Superior temporal gyrus (tissue), 1 donor: ENCODE measurements around the gene USH2A.

ENCODE experiments used
- DNase-seq: peaks from one replicate; pipeline ENCODE4 v3.0.0-alpha.2; 2016; ENCODE audit errors: extremely low spot score

Gene USH2A

GRCh38 chr1:215865060-215865459 is 558.2 kb downstream of the USH2A start:
- DNase-seq, result no peak

DNA sequence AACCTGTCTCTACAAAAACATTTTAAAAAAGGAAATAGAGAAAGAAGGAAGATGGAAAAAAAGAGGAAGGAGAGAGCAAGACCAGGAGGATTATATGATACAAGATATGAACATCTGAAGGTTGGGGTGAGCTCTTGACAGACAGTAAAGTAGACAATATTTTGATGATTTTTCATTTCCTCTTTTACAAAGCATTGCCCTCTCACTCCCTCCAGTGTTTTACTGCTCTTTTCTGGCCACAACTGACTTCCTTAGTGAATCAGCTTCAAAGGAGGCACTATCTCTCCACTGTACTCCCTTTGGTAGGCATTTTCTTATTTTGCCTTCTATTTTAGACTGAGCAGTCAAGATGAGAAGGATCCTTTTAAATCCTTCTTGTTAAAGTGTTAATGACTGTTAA is 559.5 kb downstream of the USH2A start:
- DNase-seq, result no peak

DNA sequence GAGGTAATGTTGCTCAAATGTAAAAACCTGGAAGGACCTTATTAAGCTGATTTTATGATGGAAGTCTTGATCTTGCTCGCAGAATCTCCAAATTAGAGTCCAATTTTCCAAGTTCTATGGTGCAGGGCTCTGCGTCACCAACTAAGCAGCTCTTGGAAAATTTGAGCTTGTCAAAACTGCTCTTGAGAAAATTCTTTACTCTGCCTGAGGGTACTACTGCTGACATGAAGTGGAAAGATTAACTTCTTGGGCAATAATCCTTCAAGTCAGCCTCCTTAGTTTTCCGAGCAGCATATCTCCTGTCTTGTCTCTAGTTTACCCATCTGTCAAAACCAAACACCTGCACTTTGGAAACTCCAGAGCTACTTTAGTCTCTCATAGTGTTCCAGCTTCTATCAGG is 562.4 kb downstream of the USH2A start:
- DNase-seq, result no peak

DNA sequence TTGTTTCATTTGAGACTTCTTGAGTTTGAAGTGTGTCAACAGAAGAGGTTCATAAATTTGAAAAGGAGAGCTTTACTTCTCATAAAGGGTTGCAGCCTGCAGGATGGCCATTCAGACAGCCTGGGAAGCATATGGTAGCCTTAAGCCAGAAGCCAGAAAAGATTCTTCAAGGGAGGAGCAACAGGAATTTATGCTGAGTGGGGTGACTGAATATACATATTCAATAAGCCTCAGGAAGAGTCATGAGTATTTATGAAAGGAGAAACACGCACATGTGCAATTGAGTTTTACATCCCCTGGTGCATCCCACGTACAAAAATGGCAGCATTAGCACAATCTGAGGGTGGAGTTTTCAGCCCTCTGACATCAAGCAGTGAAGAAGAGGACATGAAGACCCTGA is 565.9 kb downstream of the USH2A start:
- DNase-seq, result no peak

DNA sequence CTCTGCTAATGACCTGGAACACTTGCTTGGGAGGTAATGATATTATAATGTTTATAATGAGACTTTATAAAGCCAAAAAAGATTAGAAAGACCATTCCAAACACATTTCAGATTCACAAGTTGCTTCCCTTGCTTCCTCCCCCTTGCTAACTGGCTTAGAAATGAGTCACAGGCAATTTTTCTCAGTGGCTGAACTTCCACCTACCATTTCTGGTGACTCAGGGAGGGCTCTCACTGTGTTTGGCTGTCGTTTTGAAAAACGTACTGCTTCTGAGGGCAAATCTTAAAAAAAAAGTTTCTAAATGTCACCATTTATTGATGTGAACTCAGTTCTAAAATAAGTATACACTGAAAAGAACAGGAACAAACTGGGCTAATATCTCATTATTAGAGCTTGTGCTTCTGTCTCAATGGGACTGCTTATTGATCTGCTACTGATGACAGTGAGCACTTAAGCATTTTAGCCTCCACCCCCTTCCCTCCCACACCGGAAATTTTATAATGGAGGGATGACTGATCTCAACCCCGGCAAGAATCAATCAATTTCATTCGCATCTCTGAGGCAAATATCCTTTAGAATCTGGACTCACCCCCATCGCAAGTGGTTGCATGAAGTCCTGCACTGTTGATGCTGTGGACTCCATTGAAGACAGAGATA is 577.9 kb downstream of the USH2A start:
- peak; percentile 17 for DNase-seq

GRCh38 chr1:215844777-215845176 is 578.5 kb downstream of the USH2A start:
- DNase-seq, result no peak

DNA sequence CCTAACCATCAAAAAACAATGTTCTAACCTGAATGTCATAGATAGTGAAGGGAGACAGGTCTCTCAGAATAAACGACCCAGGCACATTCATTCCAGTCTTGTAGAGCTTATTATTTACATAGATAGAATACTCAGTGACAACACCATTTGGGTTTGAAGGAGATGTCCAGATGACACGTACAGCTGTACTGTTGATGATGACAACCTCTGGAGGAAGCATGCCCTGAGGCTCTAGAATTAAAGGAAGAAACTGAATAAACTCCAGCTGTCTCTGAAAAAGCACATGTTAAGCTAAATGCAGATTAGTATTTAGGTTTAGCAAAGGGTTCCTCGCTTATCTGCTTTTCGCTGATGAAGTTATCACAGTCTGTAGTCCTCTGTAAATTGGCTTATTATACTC is 579.0 kb downstream of the USH2A start:
- DNase-seq, result no peak

DNA sequence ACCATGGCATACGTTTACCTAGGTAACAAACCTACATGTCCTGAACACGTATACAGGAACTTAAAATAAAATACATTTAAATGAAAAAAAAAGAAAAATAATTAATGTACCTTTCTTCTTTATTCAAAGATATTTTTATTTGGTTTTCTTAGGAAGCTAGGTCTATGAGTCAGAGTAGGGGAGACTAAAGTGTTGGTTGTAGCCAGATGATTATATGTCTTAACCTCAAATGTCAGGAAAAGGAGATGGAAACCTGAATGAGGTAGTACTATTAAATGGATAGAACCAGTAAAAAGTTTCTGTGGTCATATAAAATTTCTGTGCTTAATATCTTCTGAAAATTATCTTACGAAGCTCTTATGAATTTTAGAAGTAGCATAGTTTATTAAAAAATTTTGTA is 580.3 kb downstream of the USH2A start:
- DNase-seq, result no peak

- DNase-seq, result no peak
Observed at GRCh38 chr1:215835951-215836350, 587.3 kb downstream of the USH2A start.

- no peak for DNase-seq
Observed at GRCh38 chr1:215833941-215834729, 589.1 kb downstream of the USH2A start.

DNA sequence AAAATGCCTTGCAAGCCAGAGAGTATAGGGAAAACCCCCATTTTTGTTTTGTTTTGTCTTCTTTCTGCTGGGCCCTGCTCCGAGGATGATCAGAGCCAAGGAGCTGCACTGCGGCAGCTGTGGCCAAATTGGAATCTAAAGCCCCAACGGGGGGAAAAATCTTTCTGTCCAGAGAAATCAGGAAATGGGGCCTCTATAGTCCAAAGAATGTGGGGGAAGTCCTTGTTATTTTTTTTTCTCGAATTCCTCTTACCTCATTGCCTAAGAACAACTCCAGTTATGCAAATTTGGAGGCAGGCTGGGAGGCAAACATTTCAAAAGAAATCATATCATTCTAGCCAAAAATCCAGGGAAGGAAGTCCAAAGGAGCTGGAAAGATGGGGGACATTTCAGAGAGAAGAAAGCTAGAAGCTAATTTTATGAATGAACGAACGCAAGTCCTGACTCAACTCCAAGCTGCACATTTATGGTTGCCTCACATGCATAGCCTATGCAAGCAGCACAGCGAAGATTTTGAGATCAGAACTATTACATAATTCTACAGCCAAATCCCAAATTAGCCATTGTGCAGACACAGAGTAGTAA is 592.9 kb downstream of the USH2A start:
- DNase-seq, result no peak

- no peak for DNase-seq
Observed at GRCh38 chr1:215825056-215825455, 598.2 kb downstream of the USH2A start.

DNA sequence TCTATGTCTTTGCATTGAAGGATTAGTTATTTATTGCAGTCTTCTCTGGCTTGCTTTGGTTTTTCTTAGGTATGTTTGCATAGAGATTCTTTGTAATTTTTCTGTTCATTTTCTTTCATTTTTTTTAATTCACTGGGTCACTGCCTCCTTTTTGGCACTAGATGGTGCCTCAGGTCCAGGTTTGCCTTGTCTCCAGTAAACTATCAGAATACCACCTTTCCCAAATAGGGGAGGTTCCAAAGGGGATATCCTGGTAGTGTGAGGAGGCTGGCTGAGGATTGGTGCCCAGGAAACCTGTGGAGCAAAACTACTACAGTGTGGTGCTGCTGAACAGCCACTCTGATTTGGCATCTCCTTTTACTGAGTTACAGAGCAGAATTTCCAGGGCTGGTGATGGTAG is 599.0 kb downstream of the USH2A start:
- no peak for DNase-seq

DNA sequence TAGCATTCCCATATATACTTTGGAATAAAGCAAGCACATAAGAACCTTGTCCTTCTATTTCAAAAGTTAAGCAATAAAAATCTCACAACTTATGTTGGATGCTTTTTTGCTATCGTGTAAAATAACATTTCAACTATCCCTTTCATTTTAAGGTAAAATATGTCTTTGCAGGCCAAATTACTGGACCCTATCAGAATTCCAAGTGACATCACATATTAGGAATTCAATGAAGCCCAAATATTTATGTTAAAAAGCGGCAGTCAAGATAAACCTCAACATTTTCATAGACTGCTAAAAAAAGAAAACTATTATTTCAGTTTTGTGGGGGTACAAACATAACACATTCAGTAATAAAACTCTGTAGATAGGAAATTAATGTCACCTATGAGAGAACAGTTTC is 604.1 kb downstream of the USH2A start:
- DNase-seq, result no peak

GRCh38 chr1:215807911-215808436 is 615.3 kb downstream of the USH2A start:
- DNase-seq, result no peak

GRCh38 chr1:215807218-215807617 is 616.0 kb downstream of the USH2A start:
- DNase-seq, result no peak

GRCh38 chr1:215797859-215798258 is 625.4 kb downstream of the USH2A start:
- no peak for DNase-seq

DNA sequence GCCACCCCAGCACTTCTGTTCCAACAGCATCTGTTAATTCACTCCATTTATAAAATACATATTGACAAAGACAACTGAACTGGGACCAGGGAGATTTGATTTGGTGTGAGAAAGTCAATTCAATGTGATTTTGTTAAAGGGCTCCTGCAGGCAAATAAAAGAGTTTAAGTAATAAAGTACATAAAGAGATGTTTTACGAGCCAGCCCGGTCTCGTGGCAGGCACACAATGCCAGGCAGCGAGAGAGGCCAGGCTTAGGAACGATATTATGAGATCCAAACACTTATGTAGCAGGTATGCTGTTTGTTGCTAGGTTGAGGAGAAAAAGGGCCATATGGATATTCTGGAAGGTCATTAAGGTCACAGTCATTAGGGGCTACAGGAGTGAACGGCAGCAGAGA is 629.1 kb downstream of the USH2A start:
- no peak for DNase-seq

GRCh38 chr1:215793180-215793579 is 630.1 kb downstream of the USH2A start:
- peak; percentile 64 for DNase-seq

DNA sequence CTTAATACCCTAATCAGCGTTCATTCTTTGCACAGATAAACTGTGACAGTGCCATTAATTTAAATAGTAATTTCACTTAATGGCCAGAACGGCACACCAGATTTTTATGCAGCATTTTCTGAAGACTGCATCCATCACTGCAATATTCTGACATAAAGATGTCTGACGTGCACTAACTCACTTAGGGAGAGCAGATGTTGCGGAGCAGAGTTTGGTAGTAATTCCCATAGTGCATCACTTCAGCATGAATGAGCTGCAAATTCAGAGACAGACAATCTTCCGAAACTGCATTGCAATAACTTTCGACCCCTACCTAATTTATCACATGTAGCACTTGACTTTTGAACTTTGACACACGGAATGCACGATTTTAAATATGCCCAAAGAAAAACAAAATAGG is 630.8 kb downstream of the USH2A start:
- DNase-seq, result no peak

DNA sequence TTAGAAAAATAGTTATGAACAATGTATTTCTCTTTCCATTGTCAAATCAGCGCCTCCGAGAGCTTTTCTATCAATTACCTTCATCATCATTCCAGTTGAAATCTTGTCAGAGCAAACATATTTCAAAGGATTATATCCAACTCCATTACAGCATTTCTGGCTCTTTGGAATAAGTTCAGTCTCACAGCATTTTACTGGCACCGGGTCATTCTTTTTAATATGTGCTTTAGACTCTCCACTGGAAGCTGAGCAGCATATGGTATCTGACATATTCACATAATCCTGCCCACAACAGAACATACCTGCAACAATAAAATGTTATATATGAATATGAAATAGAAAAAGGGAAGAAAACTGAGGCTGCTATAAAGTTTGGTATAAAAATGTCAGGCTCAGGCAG is 633.3 kb downstream of the USH2A start:
- DNase-seq, result no peak

- no peak for DNase-seq
Observed at GRCh38 chr1:215786997-215787396, 636.3 kb downstream of the USH2A start.

- no peak for DNase-seq
Observed at GRCh38 chr1:215780641-215781040, 642.6 kb downstream of the USH2A start.
